Stimulated activated CD4-positive, alpha-beta T cell treated with anti-CD3 and anti-CD28 coated beads, Interleukin-1b, Interleukin-23, amount 100 ng/mL, for 48 hours (primary cell): ENCODE measurements around the gene B4GALNT3.

ENCODE experiments used
- DNase-seq: peaks from one replicate; pipeline ENCODE4 v3.0.0-alpha.2; 2020

Gene B4GALNT3

DNA sequence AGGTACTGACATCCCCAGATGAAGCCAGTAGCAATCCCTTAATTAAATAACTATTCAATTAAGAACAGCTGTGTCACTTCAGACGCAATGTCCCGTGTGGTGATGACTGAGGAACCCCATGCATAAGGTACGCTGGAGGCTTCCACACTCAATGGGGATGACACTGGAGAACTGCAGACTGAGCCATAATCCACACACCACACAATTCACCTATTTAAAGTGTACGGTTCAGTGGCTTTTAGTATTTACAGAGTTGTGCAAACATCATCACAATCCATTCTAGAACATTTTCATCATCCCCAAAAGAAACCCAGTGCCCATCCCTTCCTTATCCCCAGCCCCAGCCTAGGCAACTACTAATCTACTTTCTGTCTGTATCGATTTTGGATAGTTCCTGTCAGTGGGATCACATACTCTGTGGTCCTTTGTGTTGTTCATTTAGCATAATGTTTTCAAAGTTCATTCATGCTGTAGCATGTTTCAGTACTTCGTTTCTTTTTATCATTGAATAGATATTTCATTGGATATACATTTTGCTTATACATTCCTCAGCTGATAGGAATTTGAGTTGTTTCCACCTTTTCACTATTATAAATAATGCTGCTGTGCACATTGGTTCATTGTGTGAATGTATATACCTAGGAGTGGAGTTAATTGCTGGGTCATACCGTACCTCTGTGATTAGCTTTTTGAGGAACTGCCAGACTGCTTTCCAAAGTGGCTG lies 142.4 kb downstream of the B4GALNT3 start:
- DNase-seq: no peak

DNA sequence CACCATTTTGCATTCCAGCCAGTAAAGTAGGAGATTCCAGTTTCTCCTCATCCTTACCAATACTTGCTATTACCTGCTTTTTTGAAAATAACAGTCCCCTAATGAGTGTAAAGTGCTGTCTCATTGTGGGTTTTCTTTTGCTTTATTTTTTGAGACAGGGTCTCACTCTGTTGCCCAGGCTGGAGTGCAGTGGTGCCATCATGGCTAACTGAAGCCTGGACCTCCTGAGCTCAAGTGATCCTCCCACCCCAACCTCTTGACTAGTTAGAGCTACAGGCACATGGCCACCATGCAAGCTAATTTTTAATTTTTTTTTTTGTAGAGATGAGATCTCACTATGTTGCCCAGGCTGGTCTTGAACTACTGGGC lies 142.9 kb downstream of the B4GALNT3 start:
- DNase-seq: no peak

DNA sequence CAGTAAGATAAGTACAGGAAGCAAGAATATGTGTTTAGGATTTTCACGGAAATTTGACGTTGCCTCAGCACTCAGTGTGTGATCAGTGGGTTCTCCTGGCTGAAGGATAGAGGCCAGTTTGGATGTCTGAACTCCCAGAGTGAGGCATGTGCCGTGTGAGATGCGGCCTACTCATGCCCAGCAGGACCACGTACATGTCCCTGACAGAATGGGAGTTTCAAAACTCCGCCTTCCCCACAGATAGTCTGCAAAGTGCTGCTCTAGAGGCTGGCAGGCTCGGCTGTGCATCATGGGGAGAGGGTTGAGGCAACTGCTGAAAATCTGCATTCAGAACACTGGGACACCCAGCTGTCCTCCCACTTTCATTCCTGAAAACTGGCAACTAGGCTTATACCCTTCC lies 145.2 kb downstream of the B4GALNT3 start:
- no peak for DNase-seq

DNA sequence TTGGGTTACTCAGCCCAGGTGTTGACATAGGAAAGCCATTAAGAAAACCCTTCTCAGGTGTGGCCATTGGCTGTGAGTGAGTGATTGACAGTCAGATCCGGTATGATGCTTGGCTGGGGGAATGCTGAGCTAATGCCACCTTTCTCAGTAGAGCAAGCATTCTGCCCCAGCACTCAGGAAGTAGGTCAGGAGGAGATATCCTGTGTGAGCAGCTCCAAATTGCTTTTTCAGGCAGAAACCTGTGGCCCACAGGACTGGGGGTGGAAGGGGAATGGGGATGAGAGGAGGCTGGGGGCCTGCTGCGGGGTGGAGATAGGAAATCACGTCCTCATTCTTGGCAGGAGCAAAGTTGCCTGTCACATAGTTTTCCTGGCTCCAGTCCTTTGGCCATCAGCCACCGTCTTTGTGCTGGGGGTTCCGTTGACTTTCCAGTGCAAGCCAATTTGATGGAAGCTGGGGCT lies 147.8 kb downstream of the B4GALNT3 start:
- no peak for DNase-seq

DNA sequence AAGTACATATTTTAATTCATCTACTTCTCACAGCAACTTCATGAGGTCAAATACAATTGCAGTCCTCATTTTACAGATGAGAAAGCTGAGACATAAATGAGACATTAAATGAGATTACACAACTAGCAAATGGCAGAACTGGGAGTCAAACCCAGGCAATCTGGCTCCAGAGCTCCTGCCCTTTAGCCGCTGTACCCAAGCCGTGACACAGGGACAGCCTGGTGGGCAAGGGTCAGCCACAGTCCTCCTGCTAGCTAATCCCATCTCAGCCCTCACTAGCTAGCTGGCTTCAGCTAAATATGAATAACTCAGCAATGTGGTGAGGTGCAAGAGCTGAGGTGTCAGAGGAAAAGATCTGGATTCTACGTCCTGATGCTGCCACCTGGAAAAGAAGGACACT lies 148.7 kb downstream of the B4GALNT3 start:
- DNase-seq: no peak

DNA sequence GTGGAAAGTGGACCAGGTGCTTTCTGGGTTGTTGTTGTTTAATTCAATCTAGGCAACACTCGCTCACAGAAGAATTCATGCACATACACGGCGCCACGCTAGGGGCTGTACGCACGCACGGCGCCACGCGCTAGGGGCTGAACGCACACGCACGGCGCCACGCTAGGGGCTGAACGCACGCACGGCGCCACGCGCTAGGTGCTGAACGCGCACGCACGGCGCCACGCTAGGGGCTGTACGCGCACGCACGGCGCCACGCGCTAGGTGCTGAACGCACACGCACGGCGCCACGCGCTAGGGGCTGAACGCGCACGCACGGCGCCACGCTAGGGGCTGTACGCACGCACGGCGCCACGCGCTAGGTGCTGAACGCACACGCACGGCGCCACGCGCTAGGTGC lies 149.2 kb downstream of the B4GALNT3 start:
- no peak for DNase-seq

DNA sequence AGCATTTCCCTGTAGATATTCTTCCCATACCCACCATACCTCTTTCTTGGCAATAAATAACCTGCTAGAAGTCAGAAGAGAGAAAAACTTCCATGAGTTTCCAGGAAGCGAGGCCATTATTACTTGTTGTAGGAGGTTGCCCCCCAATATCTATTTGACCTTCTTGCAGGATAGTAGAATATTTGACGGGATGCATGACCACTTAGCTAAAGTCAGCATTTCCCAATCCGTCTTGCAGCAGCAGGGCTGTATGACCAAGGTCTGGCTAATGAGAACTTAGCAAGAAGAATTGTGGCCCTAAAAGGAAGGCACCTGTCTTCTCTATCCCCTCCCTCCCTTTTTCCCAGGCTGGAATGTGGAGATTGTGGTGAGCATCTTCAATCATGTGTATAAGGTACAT lies 152.0 kb downstream of the B4GALNT3 start:
- DNase-seq: no peak

DNA sequence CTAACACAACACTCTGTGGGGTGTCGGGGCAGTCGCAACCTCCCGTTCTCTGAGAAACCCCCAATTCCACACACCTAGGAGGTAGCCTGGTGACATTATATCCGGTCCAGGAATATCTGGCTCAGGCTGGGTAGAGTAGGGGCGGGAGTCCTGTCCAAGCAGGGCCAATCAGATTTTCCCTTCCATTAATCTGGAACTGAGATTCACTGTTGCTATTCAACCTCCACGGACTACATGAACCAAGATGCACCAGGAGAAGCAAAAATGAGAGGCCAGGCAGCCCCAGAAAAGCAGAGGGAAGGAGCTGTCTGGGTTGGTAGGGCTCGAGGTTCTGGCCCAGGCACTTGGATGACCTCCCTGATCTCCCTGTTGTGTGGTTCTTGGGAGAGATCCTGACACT lies 152.6 kb downstream of the B4GALNT3 start:
- no peak for DNase-seq

DNA sequence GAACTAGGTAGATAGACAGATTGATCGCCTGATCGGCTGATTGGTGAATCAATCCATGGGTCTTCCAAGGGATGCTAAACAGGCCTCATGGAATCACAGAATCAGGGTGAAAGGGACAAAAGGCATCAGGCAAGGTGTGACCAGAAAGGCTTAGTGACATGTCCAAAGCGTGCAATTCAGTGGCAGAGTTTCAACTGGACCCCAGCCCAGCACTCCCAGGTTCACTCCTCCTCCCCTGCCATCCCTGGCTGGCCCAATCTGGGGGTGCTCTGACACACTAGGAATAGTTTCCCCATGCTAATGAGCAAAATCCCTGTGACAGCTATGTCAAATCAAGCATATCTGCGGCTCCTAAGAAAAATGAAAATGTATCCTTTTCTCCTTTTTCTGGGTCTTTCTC lies 153.1 kb downstream of the B4GALNT3 start:
- DNase-seq: no peak
